AG08395 (cell line): ENCODE measurements around the gene TRIP4.

Experiments used
- DNase-seq: peaks from one replicate; pipeline ENCODE4 v3.0.0; 2012; ENCODE audit warnings: mixed read lengths, low spot score

TRIP4 gene

GRCh38 chr15:64447536-64448315, 60.1 kb downstream of the TRIP4 start:
- no peak for DNase-seq

DNA sequence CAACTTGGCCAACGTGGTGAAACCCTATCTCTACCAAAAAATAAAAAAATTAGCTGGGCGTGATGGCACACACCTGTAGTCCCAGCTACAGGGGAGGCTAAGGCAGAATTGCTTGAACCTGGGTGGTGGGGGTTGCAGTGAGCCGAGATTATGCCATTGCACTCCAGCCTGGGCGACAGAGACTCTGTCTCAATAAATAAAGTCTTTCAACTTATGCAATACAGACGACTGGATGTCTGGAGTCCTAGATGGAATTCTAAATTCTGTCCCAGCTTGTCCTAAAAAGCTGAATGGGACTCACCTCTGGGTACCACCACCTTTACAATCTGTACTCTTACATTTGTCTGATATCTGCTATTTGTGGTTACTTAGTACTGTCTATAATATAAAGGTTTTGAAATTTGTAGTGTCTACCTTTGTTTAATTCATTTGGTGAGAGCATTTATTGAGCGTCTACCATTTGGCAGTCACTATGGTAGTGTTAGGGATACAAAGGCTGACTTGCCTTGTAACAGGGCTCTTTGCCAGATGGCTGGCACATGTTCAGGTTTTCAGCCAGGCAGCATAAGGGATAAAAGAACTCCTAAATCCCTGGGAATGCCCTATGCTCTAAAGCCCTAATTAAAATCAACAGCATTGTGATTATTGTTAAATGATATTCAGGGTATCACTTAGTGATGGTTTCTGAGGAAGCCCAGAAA, 65.5 kb downstream of the TRIP4 start:
- no peak for DNase-seq

- DNase-seq: no peak
These were observed 66.0 kb downstream of the TRIP4 start for GRCh38 chr15:64453689-64454037.

GRCh38 chr15:64454282-64454681, 66.6 kb downstream of the TRIP4 start:
- DNase-seq: no peak

GRCh38 chr15:64455961-64456371, 68.3 kb downstream of the TRIP4 start:
- DNase-seq: no peak

- DNase-seq: no peak
These were observed 69.0 kb downstream of the TRIP4 start for GRCh38 chr15:64456634-64457108.

- no peak for DNase-seq
These were observed 71.6 kb downstream of the TRIP4 start for GRCh38 chr15:64459066-64459781.

DNA sequence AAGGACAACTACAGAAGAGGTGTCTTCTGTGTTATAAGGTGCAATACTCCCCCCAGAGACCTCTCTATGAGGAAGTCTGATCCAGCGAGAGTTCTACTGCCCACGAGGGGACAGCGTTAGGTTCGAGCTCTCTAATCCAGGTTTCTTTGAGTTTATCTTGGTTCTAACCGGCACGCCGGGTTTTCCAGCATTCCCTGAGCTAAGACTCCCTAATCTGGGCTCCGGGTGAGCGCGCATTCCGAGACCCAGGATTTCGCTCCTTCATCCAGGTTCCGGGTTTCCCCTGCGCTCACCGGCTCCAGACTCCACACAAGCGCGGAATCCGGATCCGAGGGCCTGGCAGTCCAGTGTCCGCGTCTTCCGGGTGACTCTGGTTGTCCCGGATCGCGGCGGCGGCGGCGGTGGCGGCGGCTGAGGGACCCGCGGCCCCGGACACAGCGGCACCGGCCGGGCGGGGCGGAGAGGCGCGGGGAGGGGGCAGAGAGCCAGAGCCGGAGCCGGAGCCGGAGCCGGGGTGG, 72.6 kb downstream of the TRIP4 start, which contains the start of gene ZNF609:
Gene ZNF609, plus strand, starts transcription at position 373 of the 518 bp plus-strand sequence. CDS start 38,842 bp downstream, outside the sequence.
- peak; percentile 97 for DNase-seq

- DNase-seq: peak; percentile 85
These were observed 73.4 kb downstream of the TRIP4 start for GRCh38 chr15:64460724-64461720.

DNA sequence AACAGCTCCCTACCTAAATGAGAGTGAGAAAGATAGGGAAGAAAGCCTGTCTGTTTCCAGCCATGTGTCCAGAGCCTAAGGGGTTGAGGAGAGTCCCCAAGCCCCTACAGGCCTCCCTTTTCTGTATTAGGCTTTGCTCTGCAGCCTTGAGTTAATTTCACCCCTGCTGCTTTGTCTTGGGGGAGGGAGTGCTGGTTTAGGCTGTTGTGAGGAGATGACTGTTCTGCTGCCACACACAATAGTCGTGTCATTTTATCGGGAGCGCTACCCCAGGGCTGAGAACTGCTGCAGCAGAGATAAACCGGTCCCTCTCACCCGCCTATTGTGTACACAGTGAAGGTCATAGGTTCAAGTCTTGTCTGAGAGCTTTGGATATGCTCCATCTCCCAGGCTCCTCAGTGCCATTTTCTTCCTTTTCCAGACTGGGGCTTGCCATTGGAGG, 74.1 kb downstream of the TRIP4 start:
- DNase-seq: peak; percentile 29

DNA sequence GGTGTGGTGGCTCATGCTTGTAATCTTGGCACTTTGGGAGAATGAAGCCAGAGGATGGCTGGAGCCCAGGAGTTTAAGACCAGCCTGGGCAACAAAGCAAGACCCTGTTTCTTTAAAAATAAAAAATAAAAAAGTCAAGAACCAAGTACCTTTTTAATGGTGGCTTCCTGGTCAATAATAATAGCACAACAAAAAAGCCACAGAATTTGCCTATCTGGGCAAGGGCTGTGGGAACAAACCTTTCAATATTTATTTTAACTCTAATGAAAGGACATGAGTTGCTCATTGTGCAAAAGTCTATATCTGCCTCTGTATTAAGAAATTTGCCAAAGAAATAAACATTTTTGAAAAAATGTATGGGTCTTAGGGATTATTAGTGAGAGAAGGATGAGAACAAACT, 74.9 kb downstream of the TRIP4 start:
- no peak for DNase-seq

DNA sequence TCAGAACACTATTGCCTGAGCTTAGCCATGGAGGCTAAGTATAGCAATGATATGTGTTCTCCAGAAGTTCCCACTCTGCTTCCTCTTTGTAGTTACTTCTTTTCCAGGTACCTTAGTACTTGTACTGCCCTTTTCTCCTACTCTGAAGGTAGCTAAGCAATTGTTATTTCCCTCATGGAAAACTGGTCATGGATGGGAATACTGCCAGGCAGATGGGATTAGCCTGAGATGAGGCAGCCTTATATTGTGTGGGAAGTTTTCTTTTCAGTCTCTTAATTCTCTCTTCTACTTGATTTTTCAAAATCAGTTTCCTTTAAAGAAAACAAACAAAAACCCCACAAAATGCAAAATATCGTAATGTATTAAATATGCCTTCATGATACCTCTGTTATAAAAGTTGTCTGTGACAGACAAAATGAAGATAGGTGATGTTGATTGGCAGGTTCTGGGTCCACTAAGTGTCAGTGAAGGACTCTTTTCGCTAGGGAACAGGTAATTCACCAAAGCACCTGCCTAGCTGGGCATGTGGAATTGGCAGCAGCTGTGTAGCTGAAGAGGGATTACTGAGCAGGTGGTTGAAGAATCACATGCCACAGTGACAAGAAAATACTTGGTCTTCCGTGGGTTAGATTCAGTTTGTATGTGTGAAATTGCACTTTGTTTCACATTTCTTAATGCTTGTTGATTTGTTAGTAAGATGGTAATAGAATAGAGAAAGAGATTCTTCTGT, 76.8 kb downstream of the TRIP4 start:
- peak; percentile 36 for DNase-seq

- no peak for DNase-seq
These were observed 78.9 kb downstream of the TRIP4 start for GRCh38 chr15:64466408-64467141.

- no peak for DNase-seq
These were observed 84.5 kb downstream of the TRIP4 start for GRCh38 chr15:64472161-64472560.

GRCh38 chr15:64474846-64475245, 87.2 kb downstream of the TRIP4 start:
- no peak for DNase-seq

DNA sequence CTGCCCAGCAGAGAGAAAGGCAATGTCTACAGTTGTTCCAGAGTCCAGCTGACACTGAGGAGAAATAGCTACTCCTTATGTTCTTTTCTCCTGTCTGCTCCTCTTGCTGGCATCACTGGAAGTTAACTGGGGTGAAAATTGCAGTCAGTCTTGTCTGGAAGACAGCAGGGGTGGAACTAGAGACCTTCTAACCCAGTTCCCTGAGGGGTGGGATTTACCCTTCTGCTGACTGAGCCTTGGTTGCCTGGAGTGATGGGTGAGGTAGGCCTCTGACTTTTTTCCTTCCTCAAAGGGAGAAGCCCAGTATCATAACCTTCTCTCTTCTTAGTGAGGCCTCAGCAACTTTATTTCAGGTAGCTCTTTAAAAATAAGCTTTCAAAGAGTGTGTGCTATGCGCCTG, 88.9 kb downstream of the TRIP4 start:
- DNase-seq: no peak

- DNase-seq: no peak
These were observed 91.2 kb downstream of the TRIP4 start for GRCh38 chr15:64478863-64479262.

DNA sequence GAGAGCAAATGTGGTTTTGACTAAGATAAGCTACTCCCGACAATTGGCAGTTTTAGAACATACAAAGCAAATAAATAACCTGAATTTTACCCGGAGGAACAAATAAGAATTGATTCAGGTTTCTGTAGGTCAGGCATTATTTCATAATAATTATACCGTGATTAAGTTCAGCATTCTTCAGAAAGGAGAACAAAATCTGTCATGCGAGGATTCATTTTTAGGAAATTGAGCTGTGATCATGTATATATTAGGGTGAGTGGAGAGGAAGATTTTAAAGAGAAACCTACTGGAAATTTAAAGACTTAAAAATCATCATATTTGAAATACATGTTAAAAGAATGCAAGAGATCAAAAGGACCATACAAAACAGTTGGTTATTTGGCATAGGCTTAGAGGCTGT, 93.3 kb downstream of the TRIP4 start:
- no peak for DNase-seq

GRCh38 chr15:64483749-64484148, 96.1 kb downstream of the TRIP4 start:
- no peak for DNase-seq

DNA sequence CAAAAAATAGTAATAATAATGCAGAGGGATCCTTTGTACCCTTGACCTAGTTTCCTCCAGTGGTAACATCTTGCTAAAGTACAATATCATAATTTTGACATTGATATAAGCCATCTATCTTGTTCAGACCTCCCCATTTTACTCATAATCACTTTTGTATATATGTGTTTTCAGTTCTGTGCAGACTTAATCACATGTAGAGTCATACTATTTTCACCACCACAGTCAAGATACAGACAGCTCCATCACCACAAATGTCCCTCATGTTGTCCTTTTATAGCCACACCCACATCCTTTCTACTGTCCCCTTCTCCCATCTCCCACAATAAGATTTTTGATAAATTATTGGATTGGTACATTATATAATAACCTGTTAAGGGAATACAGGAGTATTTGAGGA, 98.2 kb downstream of the TRIP4 start:
- DNase-seq: no peak
